Uterus (tissue), 2 donors: Measurements from ENCODE around the gene EVI5.

Experiments used
- POLR2A ChIP-seq, 2 donors: fragments of 450-650 bp; IDR thresholded peaks; one replicate each; pipeline ENCODE4 v1.6.1; 2016; ENCODE audit warnings: antibody characterized with exemption in 2 of 2, mild to moderate bottlenecking in 1 of 2, moderate library complexity in 1 of 2
- TF ChIP-seq, protein P1 (sequence below), 4 experiments: fragments of 200-600 bp in 2 of 4; fragments of 450-650 bp in 2 of 4; sonication (generic) in 2 of 4; IDR thresholded peaks; one replicate each; pipeline ENCODE4 v1.5.1; 2016 to 2019; ENCODE audit warnings: antibody characterized with exemption in 4 of 4, mild to moderate bottlenecking in 2 of 4, moderate library complexity in 1 of 4

DNA sequence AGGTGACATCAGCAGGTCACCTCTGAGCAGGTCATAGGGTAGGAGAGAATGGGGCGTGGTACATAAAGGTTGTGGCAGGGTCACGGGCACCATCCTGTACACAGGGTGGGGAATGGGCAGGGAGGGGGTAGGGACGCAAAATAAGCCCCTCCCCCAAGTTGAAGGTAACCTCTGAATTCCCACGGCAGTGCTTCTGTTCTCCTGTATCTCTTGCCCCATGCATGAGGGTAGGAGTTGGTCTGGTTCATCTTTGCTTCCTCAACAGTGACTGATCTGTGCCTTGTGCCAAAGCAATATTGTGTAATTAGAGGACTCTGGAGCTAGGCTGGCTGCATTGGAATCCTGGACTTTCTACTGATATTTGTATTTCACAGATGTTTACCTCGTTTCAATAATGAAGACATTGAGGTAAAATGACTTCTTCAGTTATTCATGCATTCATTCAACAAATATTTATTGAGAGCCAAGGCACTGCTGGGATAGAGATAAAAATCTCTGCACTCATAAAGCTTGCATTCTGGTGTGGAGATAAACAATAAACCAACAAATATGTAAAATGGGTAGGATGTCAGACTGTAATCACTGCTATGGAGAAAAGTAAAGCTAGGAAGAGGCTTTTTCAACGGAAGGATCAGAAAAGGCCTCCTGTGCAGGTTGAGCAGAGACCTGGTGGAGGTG, 279.8 kb downstream of the EVI5 start:
- TF ChIP-seq, protein P1, sequence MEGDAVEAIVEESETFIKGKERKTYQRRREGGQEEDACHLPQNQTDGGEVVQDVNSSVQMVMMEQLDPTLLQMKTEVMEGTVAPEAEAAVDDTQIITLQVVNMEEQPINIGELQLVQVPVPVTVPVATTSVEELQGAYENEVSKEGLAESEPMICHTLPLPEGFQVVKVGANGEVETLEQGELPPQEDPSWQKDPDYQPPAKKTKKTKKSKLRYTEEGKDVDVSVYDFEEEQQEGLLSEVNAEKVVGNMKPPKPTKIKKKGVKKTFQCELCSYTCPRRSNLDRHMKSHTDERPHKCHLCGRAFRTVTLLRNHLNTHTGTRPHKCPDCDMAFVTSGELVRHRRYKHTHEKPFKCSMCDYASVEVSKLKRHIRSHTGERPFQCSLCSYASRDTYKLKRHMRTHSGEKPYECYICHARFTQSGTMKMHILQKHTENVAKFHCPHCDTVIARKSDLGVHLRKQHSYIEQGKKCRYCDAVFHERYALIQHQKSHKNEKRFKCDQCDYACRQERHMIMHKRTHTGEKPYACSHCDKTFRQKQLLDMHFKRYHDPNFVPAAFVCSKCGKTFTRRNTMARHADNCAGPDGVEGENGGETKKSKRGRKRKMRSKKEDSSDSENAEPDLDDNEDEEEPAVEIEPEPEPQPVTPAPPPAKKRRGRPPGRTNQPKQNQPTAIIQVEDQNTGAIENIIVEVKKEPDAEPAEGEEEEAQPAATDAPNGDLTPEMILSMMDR (IDR thresholded peaks at IDR 0.05), result no peak
- TF ChIP-seq POLR2A (IDR thresholded peaks at IDR 0.05), result no peak
